SU-DHL-6 (cell line): ENCODE measurements around the gene EXOC2.

ENCODE experiments used
- H2AFZ ChIP-seq: fragments of 200-600 bp; sonication (generic); 2 replicates; pipeline ENCODE4 v1.6.1; 2014; ENCODE audit warnings: low read depth, mild to moderate bottlenecking, moderate library complexity, mixed read lengths, antibody characterized with exemption, low read length; ENCODE audit not compliant: severe bottlenecking
- H3F3A ChIP-seq: fragments of 200-600 bp; shearing (Covaris generic); 2 replicates; pipeline ENCODE4 v1.6.0; 2016; ENCODE audit warnings: antibody characterized with exemption, mild to moderate bottlenecking; ENCODE audit not compliant: insufficient read depth
- H3K27ac ChIP-seq: fragments of 200-600 bp; sonication (generic); 2 replicates; pipeline ENCODE4 v1.5.1; 2016; ENCODE audit warnings: low read depth, mild to moderate bottlenecking, low read length, moderate library complexity, mixed read lengths
- H3K27me3 ChIP-seq: fragments of 200-600 bp; sonication (generic), shearing (Covaris generic); 2 replicates; pipeline ENCODE4 v1.6.0; 2014; ENCODE audit warnings: mild to moderate bottlenecking, low read length
- H3K36me3 ChIP-seq: fragments of 200-600 bp; sonication (generic); 2 replicates; pipeline ENCODE4 v1.6.1; 2014; ENCODE audit warnings: mild to moderate bottlenecking, low read length, mixed read lengths
- H3K4me2 ChIP-seq: fragments of 300-600, 200-600 bp; shearing (Covaris generic), sonication (generic); 2 replicates; pipeline ENCODE4 v1.6.0; 2014; ENCODE audit warnings: low read length, low read depth, mild to moderate bottlenecking; ENCODE audit not compliant: poor library complexity, severe bottlenecking
- H3K4me3 ChIP-seq: fragments of 200-600 bp; sonication (generic); 2 replicates; pipeline ENCODE4 v1.5.1; 2014; ENCODE audit warnings: antibody characterized with exemption, low read length, mild to moderate bottlenecking, mixed read lengths; ENCODE audit not compliant: insufficient read depth, poor library complexity, severe bottlenecking
- H3K79me2 ChIP-seq: fragments of 200-600 bp; sonication (generic); 2 replicates; pipeline ENCODE4 v1.6.1; 2014; ENCODE audit warnings: mild to moderate bottlenecking, low read length, moderate library complexity; ENCODE audit not compliant: insufficient read depth
- H3K9ac ChIP-seq: fragments of 200-600 bp; sonication (generic); 2 replicates; pipeline ENCODE4 v1.7.0; 2014; ENCODE audit warnings: mild to moderate bottlenecking, low read length
- H3K9me2 ChIP-seq: fragments of 200-600 bp; sonication (generic); replicated peaks from 2 replicates; pipeline ENCODE4 v1.6.1; 2014; ENCODE audit warnings: low read length; ENCODE audit not compliant: insufficient read depth
- H3K9me3 ChIP-seq: fragments of 200-600 bp; sonication (generic); 2 replicates; pipeline ENCODE4 v1.6.1; 2014; ENCODE audit warnings: low read length, mixed read lengths; ENCODE audit not compliant: insufficient read depth
- H4K20me1 ChIP-seq: fragments of 200-600 bp; sonication (generic); 2 replicates; pipeline ENCODE4 v1.6.1; 2014; ENCODE audit warnings: low read depth, mild to moderate bottlenecking, antibody characterized with exemption, low read length, moderate library complexity, mixed read lengths
- EZH2phosphoT487 ChIP-seq: fragments of 200-600 bp; sonication (generic), shearing (Covaris generic); conservative IDR thresholded peaks from 2 replicates; pipeline ENCODE4 v1.6.1; 2018; ENCODE audit warnings: mild to moderate bottlenecking, antibody characterized with exemption, low read length, moderate library complexity, mixed read lengths
- TF ChIP-seq, protein P1 (sequence below): fragments of 200-600 bp; sonication (generic); IDR thresholded peaks from one replicate; pipeline ENCODE4 v1.5.1; 2017; ENCODE audit warnings: antibody characterized with exemption, mild to moderate bottlenecking, low read length, moderate library complexity; ENCODE audit not compliant: insufficient read depth, poor library complexity, severe bottlenecking

EXOC2 gene

DNA sequence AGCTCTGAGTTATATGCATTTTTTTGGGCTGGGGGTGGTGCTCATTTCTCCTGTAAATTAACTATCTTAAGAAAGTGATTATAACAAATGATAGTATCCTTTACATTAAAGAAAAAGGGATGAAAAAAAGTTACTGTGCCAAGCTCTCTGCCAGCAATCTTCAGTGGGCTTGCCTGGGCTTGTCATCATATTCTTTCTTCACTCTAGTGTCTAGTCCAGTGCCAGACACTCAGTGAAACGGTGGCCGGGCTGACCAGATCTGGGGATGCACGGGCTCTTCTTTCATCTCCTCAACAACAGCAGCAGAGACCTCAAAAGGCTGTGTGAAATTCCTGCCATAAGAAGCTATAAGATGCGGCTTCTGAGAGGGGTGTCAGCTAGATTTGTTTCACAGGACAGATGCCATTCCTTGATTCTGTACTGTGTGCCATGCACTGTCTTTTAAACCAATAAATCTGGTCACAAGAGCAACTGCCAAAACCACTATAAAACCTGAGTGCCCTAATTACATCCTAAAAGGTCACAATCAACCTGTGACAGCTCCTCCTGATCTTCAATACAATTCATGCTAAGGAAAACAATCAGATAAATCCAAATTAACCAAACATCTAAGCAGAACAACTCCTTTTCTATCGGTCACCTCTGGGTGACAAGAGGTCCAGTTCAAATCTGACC is 12.1 kb downstream of the EXOC2 start:
- peaks cover 86% of the 10 kb centered on the region for H3K79me2 ChIP-seq
- no peak overlapping the region for H3K27ac ChIP-seq
- no peak overlapping the region for H3K9ac ChIP-seq
- no peaks in the 10 kb centered on the region for H3K9me2 ChIP-seq
- no peaks in the 10 kb centered on the region for H3K9me3 ChIP-seq
- peaks cover 11% of the 10 kb centered on the region for H4K20me1 ChIP-seq
- no peak for TF ChIP-seq EZH2phosphoT487
- TF ChIP-seq, protein P1, sequence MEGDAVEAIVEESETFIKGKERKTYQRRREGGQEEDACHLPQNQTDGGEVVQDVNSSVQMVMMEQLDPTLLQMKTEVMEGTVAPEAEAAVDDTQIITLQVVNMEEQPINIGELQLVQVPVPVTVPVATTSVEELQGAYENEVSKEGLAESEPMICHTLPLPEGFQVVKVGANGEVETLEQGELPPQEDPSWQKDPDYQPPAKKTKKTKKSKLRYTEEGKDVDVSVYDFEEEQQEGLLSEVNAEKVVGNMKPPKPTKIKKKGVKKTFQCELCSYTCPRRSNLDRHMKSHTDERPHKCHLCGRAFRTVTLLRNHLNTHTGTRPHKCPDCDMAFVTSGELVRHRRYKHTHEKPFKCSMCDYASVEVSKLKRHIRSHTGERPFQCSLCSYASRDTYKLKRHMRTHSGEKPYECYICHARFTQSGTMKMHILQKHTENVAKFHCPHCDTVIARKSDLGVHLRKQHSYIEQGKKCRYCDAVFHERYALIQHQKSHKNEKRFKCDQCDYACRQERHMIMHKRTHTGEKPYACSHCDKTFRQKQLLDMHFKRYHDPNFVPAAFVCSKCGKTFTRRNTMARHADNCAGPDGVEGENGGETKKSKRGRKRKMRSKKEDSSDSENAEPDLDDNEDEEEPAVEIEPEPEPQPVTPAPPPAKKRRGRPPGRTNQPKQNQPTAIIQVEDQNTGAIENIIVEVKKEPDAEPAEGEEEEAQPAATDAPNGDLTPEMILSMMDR, result no peak
- H3K36me3 ChIP-seq, result no peaks in the 10 kb centered on the region
- H3K27me3 ChIP-seq, result no peaks in the 10 kb centered on the region
- H3F3A ChIP-seq, result no peaks in the 10 kb centered on the region
- no peak overlapping the region for H3K4me3 ChIP-seq
- no peak overlapping the region for H3K4me2 ChIP-seq
- H2AFZ ChIP-seq, result no peak overlapping the region

DNA sequence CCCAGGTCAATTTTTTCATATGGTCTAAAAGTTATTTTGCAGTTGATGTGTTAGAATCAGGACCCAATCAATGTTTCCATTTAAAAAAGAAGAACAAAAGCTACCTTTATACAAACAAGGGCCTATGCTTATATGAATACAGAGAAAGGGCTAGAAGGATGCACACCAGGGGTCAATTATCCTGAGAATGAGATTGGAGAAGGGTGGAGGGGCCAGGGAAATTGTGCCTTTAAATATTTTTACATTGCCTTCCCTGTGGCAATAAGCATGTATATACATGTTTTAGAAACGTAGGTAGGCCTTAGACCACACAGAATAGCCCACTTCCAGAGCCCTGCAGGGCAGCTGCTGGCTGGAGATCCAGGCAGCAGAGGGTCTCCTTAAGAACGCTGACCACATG is 12.7 kb downstream of the EXOC2 start:
- Histone ChIP-seq H3K27me3 (no peaks in the 10 kb centered on the region), H4K20me1 (peaks cover 11% of the 10 kb centered on the region), H3K9me3 (no peaks in the 10 kb centered on the region), H3K36me3 (no peaks in the 10 kb centered on the region), H3K27ac (no peak overlapping the region), H2AFZ (no peak overlapping the region), H3K4me3 (no peak overlapping the region), H3K9me2 (no peaks in the 10 kb centered on the region), H3K4me2 (no peak overlapping the region), H3F3A (no peaks in the 10 kb centered on the region), H3K79me2 (peaks cover 81% of the 10 kb centered on the region), H3K9ac (no peak overlapping the region)
- TF ChIP-seq, protein P1, result no peak
- TF ChIP-seq EZH2phosphoT487, result no peak

GRCh38 chr6:679282-679681 is 13.7 kb downstream of the EXOC2 start:
- Histone ChIP-seq H3K9ac (no peak overlapping the region), H3K36me3 (no peaks in the 10 kb centered on the region), H3K4me3 (no peak overlapping the region), H4K20me1 (peaks cover 8% of the 10 kb centered on the region), H3F3A (no peaks in the 10 kb centered on the region), H3K9me2 (no peaks in the 10 kb centered on the region), H2AFZ (no peak overlapping the region), H3K79me2 (peaks cover 79% of the 10 kb centered on the region), H3K4me2 (no peak overlapping the region), H3K27me3 (no peaks in the 10 kb centered on the region), H3K27ac (no peak overlapping the region), H3K9me3 (no peaks in the 10 kb centered on the region)
- no peak for TF ChIP-seq EZH2phosphoT487
- TF ChIP-seq, protein P1, result no peak
